Stimulated activated CD4-positive, alpha-beta T cell treated with anti-CD3 and anti-CD28 coated beads, Interleukin-2, amount 100 ng/mL, for 24 hours (primary cell): ENCODE data around the gene C11orf71.

Experiments used
- DNase-seq, 2 donors: peaks; one replicate each; pipeline ENCODE4 v3.0.0-alpha.2; 2020

Gene C11orf71

DNA sequence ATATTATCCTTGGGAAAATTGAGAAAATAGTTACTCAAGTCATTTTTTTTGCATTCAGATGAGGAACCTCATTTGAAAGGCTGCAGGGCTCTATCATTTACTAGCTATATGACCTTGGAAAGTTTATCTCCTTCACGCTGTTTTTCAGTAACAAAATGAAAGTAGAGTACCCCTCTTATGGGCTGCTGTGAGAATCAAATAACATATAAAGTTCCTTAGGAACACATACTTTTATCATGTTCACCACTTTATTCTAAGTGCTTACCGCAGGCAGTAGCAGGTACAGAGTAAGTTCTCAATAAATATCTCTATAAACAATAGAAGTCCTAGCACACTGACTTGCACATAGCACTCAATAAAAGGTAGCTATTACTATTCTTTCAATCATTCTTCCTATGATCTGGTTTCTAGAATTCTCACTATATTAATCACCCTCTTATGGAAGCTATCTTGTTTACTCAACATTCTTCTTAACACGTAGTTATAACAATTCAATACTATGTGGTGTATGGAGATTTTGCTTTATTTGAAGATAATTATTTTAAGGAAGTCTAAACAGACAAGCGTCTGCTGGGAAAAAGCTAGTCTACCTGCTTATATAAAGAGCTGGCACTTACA lies 1.9 kb downstream of the C11orf71 start:
- no peak for DNase-seq

- no peak for DNase-seq
These were observed 2.8 kb downstream of the C11orf71 start for GRCh38 chr11:114397349-114397982.

DNA sequence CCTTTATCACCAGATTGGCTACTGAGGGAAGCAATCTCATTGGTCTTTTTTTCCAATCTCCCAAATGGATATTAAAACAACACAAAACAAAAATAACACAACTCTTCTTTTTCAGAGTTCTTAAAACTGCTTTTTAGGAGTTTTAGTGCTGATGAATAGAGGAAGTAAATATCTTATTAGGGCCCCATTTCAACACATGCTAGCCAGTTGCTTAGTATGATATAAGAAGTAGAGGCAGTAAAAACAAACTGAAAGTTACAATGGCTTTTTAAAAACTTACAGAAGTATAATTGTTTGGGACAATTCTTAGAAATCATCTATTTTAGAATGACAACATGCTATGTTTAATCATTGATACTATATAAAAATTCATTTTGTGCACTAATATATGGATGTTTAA lies 3.4 kb downstream of the C11orf71 start:
- DNase-seq: no peak

DNA sequence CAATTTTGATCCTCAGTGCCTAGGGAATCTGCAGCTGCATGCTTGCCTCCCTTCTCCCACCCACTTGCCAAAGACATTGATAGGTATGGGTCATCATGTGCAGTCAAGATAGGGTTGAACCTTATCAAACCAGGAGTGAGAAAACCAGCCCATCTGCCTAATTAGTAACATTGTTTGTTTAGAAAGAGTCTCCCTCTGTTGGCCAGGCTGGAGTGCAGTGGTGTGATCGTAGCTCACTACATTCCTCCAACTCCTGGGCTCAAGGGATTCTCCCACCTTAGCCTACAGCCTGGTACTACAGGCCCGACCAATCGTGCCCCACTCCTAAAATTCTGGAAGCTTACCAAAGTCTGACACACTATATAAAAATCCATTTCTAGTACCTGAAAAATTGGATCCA lies 4.6 kb downstream of the C11orf71 start:
- no peak for DNase-seq

- DNase-seq: no peak
These were observed 7.3 kb downstream of the C11orf71 start for GRCh38 chr11:114392735-114393667.

DNA sequence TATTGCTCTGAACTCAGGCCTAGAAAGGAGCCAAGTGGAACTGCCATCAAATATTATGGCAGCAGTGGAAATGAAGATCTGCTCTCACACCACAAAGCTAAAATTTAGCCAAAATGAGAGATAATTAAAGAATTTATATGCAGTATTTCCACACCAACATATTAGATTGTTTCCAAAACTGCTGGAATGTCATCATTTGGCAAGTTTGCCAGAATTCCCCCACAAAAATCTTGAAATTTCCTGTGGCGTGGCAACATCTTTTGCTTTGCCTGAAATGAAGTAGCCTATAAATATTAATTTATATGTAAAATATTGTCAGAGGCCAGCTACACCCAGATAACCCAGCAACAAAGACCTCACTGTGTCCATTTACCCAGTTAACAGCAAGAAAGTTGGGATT lies 13.8 kb downstream of the C11orf71 start:
- no peak for DNase-seq

DNA sequence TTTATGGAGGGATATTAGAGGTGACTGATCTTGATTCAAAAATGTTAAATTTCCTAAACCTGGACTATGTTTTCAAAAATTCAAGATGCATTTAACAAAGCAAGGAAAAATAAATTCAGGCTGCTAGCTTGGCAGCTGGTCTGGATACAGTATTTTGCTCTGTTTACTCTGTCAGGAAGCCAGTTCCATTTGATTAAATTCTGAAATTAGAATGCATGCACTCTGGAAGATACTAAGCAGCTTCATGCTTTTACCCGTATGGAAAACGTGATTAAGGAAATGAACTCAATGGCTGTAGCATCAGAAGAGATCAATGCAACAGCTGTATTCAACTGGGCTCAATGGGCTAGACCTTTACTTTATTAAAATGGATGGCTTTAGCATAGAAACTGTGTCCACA lies 14.2 kb downstream of the C11orf71 start:
- DNase-seq: no peak

DNA sequence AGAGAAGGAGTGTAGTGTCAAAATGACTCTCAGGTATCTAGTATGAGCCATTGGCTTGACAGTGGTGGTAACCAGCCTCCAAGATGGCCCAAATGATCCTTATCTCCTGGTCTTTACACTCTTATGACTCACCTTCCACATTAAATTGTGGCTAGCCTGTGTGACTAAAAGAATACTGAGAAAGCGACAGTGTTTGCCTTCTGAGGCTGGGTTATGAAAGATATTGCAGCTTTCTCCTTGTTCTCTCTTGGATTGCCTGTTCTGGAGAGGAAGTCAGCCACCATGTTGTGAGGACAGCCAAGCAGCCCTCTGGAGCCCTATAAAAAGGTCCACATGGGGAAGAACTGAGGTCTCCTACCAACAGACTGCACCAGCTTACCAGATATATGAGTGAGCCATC lies 15.8 kb downstream of the C11orf71 start:
- DNase-seq: no peak

- no peak for DNase-seq
These were observed 17.8 kb downstream of the C11orf71 start for GRCh38 chr11:114382509-114382908.

DNA sequence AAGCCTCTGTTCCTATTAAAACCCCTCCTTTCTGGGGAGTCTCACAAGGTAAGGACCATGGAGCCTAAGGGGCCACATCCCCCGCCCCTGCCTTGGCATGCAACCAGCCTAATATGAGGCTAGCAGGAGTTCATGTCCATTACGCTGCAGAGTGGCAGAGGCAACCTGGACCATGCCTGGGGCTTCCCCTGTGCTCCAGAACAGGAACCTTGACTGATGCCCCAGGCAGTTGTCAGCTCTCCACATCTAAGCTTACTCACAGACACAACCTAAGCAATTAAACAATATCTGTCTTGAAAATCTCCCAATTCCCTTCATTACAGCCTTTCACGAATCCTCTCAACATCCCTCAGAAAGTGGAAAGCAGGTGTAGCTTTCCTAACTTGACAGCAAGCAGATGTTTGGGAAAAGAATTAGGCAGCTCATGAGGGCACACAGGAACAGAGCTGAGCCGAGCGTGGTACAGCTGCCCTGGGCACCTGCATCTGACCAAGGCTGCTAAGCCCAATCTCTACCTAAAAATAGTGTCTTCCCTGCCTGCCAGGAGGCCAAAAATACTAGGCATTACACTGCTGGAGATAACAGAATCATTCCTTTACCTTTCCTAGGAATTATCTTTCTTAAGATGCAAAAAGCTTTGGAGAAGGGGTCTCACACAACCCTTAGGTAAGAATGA lies 20.8 kb downstream of the C11orf71 start:
- DNase-seq: no peak

GRCh38 chr11:114377612-114378267 lies 22.6 kb downstream of the C11orf71 start:
- DNase-seq: no peak

GRCh38 chr11:114375052-114375451 lies 25.3 kb downstream of the C11orf71 start:
- no peak for DNase-seq

- no peak for DNase-seq
These were observed 31.2 kb downstream of the C11orf71 start for GRCh38 chr11:114368918-114369680.

DNA sequence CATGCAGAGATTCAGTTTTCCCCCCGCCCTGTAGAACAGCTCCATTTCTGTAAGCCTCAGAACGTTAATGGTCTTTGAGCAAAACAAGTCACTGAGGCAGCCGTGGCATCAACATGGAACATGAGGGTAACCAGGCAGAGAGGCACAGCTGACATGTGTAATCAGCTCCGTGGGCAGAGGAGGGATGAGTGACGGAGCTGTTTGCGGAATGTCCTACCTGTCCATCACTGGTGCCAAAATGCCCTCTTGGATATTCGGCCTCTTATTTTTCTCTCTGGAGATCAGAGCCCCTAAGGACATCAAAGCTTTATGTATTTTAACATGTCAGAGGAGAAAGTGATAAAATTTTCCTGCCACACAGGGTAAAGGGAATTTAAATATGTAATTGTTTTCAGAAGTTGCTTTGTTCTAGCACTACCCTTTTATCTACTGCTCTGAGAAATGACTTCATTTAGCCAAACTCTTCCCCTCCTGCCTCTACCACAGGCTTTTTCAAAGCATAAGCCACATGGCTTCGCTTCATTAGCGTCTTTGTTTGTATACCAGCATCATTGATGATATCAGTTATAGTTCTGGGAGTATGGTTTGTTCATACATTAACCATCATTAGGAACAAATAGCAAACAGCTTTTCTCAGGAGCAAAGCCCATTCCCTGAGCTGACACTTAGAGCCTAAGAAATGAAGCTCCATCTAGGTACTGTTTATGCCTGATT lies 32.9 kb downstream of the C11orf71 start:
- no peak for DNase-seq

GRCh38 chr11:114366331-114367243 lies 33.7 kb downstream of the C11orf71 start:
- no peak for DNase-seq

GRCh38 chr11:114362958-114363357 lies 37.4 kb downstream of the C11orf71 start:
- DNase-seq: no peak

DNA sequence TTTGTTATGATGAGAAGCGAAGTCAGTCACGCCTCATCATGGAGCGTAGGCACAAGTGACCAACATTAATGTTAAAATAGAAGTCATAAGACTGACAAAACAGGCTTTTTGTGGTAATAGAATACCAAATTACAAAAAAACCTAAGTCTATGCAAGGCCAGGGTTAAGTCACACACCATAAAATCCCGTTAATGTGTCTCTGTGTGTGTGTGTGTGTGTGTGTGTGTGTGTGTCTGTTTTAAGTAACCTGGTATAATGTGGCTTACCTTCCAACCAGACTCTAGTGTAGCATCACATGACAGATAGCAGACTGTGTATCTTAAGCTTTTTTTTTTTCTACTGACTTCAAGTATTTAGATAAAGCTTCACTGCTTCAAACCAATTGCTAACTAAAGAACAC lies 38.0 kb downstream of the C11orf71 start:
- no peak for DNase-seq

DNA sequence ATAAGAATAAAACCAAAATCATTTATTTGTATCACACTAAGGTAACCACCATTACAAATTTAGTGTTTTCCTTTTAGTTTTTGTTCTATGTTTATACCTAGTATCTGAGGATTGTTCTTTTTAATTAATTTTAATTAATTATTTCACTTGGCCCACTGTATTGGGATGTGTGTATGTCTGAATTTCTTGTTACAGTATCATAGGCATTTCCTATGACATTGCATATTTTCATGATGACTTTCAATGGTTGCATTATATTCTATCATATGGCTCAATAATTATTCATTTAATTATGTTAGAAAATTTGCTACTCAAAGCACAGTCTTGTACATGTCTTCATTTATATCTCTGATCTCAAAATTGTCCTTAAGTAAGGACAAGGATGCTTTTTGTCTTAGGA lies 41.0 kb downstream of the C11orf71 start:
- no peak for DNase-seq

DNA sequence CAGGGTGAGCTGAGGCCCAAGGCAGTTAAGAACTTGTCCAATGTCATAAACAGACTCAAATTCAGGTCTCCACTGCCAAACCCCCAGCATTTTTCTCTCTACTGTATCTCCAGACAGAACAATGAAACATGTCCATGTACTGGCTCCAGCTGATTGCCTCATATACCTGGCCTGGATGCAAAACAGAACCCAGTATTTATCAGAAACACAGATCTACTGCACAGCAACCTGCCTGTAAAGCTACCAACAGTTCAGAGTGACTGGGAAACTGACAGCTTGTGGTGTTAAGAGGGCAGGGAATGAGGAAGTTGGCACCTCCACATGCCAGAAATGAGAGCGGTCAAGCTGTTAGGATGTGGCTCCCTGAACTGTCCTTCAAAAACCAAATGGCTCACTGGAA lies 41.6 kb downstream of the C11orf71 start:
- no peak for DNase-seq

DNA sequence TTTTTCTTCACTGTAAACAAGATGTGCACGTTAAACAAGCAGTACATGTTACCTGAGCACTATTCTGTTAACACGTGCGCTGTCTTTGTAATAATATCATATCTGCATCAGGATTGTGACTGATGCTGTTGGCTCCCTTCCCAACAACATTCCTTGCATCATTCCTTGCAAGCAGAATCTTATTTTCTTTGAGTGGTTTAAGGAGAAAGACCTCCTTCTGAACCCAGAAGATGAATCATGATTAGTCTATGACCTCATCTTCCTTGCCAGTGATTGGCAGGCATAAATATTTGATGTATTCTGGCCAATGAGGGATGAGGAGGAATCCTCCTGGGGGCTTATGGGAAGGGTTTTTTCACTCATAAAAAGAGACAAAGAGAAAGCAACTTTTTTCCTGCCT lies 46.2 kb downstream of the C11orf71 start:
- DNase-seq: no peak
